Measurements from ENCODE around the gene IKZF3. TPM values are rescaled to one million over a fixed set of nuclear protein-coding genes. Genes with fewer than 3 reads are reported as not detected.

The IKZF3 gene
- total RNA-seq, 2 experiments from 2014 or later = 39.7 to 39.9 TPM

GRCh38 chr17:39801055-39801454, 63.1 kb downstream of the IKZF3 start:
- no peaks in the 10 kb centered on the region for H3K9me3 Mint-ChIP-seq
- H3K27ac Mint-ChIP-seq = peak overlapping the region; percentile 92
- peaks cover 31% of the 10 kb centered on the region for H3K36me3 Mint-ChIP-seq (ENCODE audit: low read depth)
- Histone ChIP-seq H3K9me3 (ENCODE audit: control insufficient read depth in 1 of 2, insufficient read depth in 1 of 2, low read length in 2 of 2) (no peaks in the 10 kb centered on the region), H3K27ac (ENCODE audit: low read depth in 1 of 2, low read length in 2 of 2) (peak overlapping the region; percentile 24 to 58), H3K4me3 (ENCODE audit: low read length) (no peak overlapping the region), H3K27me3 (ENCODE audit: control insufficient read depth in 1 of 2, insufficient read depth in 2 of 2, low read length in 2 of 2) (no peaks in the 10 kb centered on the region), H3K4me1 (ENCODE audit: insufficient read depth, low read length) (peaks cover 30% of the 10 kb centered on the region), H3K36me3 (ENCODE audit: insufficient read depth, low read length) (peaks cover 3% of the 10 kb centered on the region)
- H3K4me3 Mint-ChIP-seq = peak overlapping the region; percentile 39
- TF ChIP-seq, protein P1, sequence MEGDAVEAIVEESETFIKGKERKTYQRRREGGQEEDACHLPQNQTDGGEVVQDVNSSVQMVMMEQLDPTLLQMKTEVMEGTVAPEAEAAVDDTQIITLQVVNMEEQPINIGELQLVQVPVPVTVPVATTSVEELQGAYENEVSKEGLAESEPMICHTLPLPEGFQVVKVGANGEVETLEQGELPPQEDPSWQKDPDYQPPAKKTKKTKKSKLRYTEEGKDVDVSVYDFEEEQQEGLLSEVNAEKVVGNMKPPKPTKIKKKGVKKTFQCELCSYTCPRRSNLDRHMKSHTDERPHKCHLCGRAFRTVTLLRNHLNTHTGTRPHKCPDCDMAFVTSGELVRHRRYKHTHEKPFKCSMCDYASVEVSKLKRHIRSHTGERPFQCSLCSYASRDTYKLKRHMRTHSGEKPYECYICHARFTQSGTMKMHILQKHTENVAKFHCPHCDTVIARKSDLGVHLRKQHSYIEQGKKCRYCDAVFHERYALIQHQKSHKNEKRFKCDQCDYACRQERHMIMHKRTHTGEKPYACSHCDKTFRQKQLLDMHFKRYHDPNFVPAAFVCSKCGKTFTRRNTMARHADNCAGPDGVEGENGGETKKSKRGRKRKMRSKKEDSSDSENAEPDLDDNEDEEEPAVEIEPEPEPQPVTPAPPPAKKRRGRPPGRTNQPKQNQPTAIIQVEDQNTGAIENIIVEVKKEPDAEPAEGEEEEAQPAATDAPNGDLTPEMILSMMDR (IDR thresholded peaks at IDR 0.05) = no peak
- ATAC-seq (ENCODE audit: poor library complexity) (no peak), DNase-seq (no peak)
- intact Hi-C loops (cut with DNase I, micrococcal nuclease) = loop anchor here (2.0 to 5.0 kb wide), 4 partner anchors 18 to 61 kb away; partner anchors contain the start of gene IKZF3 (in 1 of the 2)
- H3K4me1 Mint-ChIP-seq (ENCODE audit: low read depth) = peaks cover 69% of the 10 kb centered on the region
- ChIA-PET POLR2A (interaction anchor here (0.7 to 3.0 kb wide), 10 partner anchors 9 to 125 kb away, joined by 3 to 13 read pairs (median 6); partner anchors contain the start of gene IKZF3), CTCF (interaction anchor here (1.7 kb wide), 1 partner anchor 179 kb away, joined by 3 read pairs; no protein-coding TSS in a partner anchor)
- no peaks in the 10 kb centered on the region for H3K27me3 Mint-ChIP-seq

- TF ChIP-seq, protein P1 (IDR thresholded peaks at IDR 0.05) = no peak
- ATAC-seq (ENCODE audit: poor library complexity) (peak; percentile 98), DNase-seq (peak in 13 of 14 experiments; percentile 37 to 88 (median 51))
- H3K9me3 ChIP-seq (ENCODE audit: control insufficient read depth in 1 of 2, insufficient read depth in 1 of 2, low read length in 2 of 2) = no peaks in the 10 kb centered on the region
- peaks cover 3% of the 10 kb centered on the region for H3K36me3 ChIP-seq (ENCODE audit: insufficient read depth, low read length)
- H3K27ac ChIP-seq (ENCODE audit: low read depth in 1 of 2, low read length in 2 of 2) = peak overlapping the region; percentile 24 to 58
- Mint-ChIP-seq H3K9me3 (no peaks in the 10 kb centered on the region), H3K4me1 (ENCODE audit: low read depth) (peaks cover 65% of the 10 kb centered on the region), H3K36me3 (ENCODE audit: low read depth) (peaks cover 28% of the 10 kb centered on the region), H3K27ac (peak overlapping the region; percentile 92), H3K27me3 (no peaks in the 10 kb centered on the region), H3K4me3 (peak overlapping the region; percentile 39)
- ChIA-PET POLR2A (interaction anchor here (0.6 to 3.0 kb wide), 10 partner anchors 9 to 126 kb away, joined by 3 to 13 read pairs (median 4); partner anchors contain the start of gene IKZF3), CTCF (interaction anchor here (1.7 kb wide), 1 partner anchor 178 kb away, joined by 3 read pairs; no protein-coding TSS in a partner anchor)
- no peak overlapping the region for H3K4me3 ChIP-seq (ENCODE audit: low read length)
- intact Hi-C loops (cut with DNase I, micrococcal nuclease) = loop anchor here (1.0 to 5.0 kb wide), 6 partner anchors 18 to 62 kb away; partner anchors contain the start of gene IKZF3 (in 1 of the 2)
- no peaks in the 10 kb centered on the region for H3K27me3 ChIP-seq (ENCODE audit: control insufficient read depth in 1 of 2, insufficient read depth in 2 of 2, low read length in 2 of 2)
- H3K4me1 ChIP-seq (ENCODE audit: insufficient read depth, low read length) = peaks cover 33% of the 10 kb centered on the region
Measured at GRCh38 chr17:39800540-39800939, 63.6 kb downstream of the IKZF3 start.

- H3K27me3 Mint-ChIP-seq = no peaks in the 10 kb centered on the region
- peak overlapping the region; percentile 14 for H3K4me3 Mint-ChIP-seq
Measured at GRCh38 chr17:39799395-39799794, 64.7 kb downstream of the IKZF3 start.

More at GRCh38 chr17:39799395-39799794, 64.7 kb downstream of the IKZF3 start:
- POLR2A ChIA-PET = interaction anchor here (0.7 kb wide), 1 partner anchor 14 kb away, joined by 3 read pairs; no protein-coding TSS in a partner anchor
- peak overlapping the region; percentile 92 for H3K27ac Mint-ChIP-seq
- H3K4me1 Mint-ChIP-seq (ENCODE audit: low read depth) = peaks cover 62% of the 10 kb centered on the region
- H3K27me3 ChIP-seq (ENCODE audit: control insufficient read depth in 1 of 2, insufficient read depth in 2 of 2, low read length in 2 of 2) = no peaks in the 10 kb centered on the region
- intact Hi-C loops (cut with DNase I, micrococcal nuclease) = no loop called here
- ATAC-seq (ENCODE audit: poor library complexity) (no peak), DNase-seq (no peak)
- H3K36me3 Mint-ChIP-seq (ENCODE audit: low read depth) = peaks cover 26% of the 10 kb centered on the region
- peak overlapping the region; percentile 1 to 24 for H3K27ac ChIP-seq (ENCODE audit: low read depth in 1 of 2, low read length in 2 of 2)
- CTCF ChIA-PET = interaction anchor here (1.0 kb wide), 1 partner anchor 32 kb away, joined by 3 read pairs; no protein-coding TSS in a partner anchor
- peaks cover 3% of the 10 kb centered on the region for H3K36me3 ChIP-seq (ENCODE audit: insufficient read depth, low read length)
- H3K4me1 ChIP-seq (ENCODE audit: insufficient read depth, low read length) = peaks cover 42% of the 10 kb centered on the region
- H3K9me3 ChIP-seq (ENCODE audit: control insufficient read depth in 1 of 2, insufficient read depth in 1 of 2, low read length in 2 of 2) = no peaks in the 10 kb centered on the region
- TF ChIP-seq, protein P1 (IDR thresholded peaks at IDR 0.05) = no peak
- no peak overlapping the region for H3K4me3 ChIP-seq (ENCODE audit: low read length)
- H3K9me3 Mint-ChIP-seq = no peaks in the 10 kb centered on the region
